NT2/D1 (cell line): ENCODE measurements around the gene OR52E2.

ENCODE experiments used
- YY1 ChIP-seq: IDR thresholded peaks from 2 replicates; pipeline ENCODE4 v1.6.1; 2011; ENCODE audit not compliant: insufficient read length, insufficient read depth
- ZNF274 ChIP-seq: IDR thresholded peaks from 2 replicates; pipeline ENCODE4 v1.6.1; 2011; ENCODE audit warnings: mild to moderate bottlenecking, low read depth, low read length

DNA sequence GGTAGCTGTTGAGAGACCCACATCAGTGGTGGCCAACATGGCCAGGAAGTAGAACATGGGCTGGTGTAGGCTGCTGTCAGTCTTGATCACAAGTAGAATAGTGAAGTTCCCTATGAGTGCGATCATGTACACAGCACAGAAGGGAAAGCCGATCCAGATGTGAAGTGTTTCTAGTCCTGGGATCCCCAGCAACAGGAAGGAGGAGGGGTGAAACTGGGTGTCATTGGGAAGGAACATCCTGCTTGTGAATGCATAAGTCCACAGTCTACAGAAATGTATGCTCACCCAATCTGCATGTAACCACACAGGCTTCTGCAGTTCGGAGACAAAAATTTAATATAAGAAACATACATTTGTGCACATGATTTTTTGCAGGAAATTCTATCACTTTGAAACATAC is at the start of gene OR52E2:
- TF ChIP-seq ZNF274 (no peak), YY1 (no peak)
